MCF 10A (cell line): ENCODE measurements around the gene CXCL8. TPM values are rescaled to one million over a fixed set of nuclear protein-coding genes. Genes with fewer than 3 reads are reported as not detected.

ENCODE experiments used
- BruUV-seq: library from RNA; stranded (reverse); fragments of 400-500 nt; replicated peaks from 2 replicates; lab custom pipeline; 2021; lab: Mats Ljungman, UMichigan
- CTCF ChIA-PET: fragments of 300-600 bp; sonication (Branson Sonifier 250); formaldehyde crosslinking; extraction: SDS; loops from one replicate; lab custom pipeline; 2021; ENCODE audit warnings: antibody characterized with exemption, inconsistent platforms; lab: Yijun Ruan, JAX
- POLR2A ChIA-PET: fragments of 300-600, 350-650 bp; sonication (Branson Sonifier 250); formaldehyde crosslinking; extraction: SDS; loops from one replicate; lab custom pipeline; 2020; ENCODE audit warnings: antibody characterized with exemption, inconsistent platforms; lab: Yijun Ruan, JAX
- DNase-seq: peaks from one replicate; pipeline ENCODE4 v3.0.0-alpha.2; 2018; ENCODE audit not compliant: unreplicated experiment
- H3K27ac Mint-ChIP-seq: one replicate; pipeline ENCODE4 v1.8.0; 2022; ENCODE audit warnings: mild to moderate bottlenecking, low read depth, mixed read lengths; ENCODE audit not compliant: unreplicated experiment
- H3K27me3 Mint-ChIP-seq: one replicate; pipeline ENCODE4 v1.8.0; 2022; ENCODE audit warnings: mixed read lengths; ENCODE audit not compliant: insufficient read depth, unreplicated experiment
- H3K36me3 Mint-ChIP-seq: one replicate; pipeline ENCODE4 v1.8.0; 2022; ENCODE audit warnings: mild to moderate bottlenecking, moderate library complexity, mixed read lengths; ENCODE audit not compliant: insufficient read depth, unreplicated experiment
- H3K4me1 Mint-ChIP-seq: one replicate; pipeline ENCODE4 v1.8.0; 2022; ENCODE audit warnings: mixed read lengths; ENCODE audit not compliant: insufficient read depth, unreplicated experiment
- H3K4me3 Mint-ChIP-seq: one replicate; pipeline ENCODE4 v1.8.0; 2022; ENCODE audit warnings: mild to moderate bottlenecking, moderate library complexity, mixed read lengths; ENCODE audit not compliant: unreplicated experiment
- H3K9me3 Mint-ChIP-seq: one replicate; pipeline ENCODE4 v1.8.0; 2022; ENCODE audit warnings: mixed read lengths; ENCODE audit not compliant: unreplicated experiment
- intact Hi-C: fragments of 100-400 bp; cut with micrococcal nuclease; formaldehyde crosslinking; loops from 2 replicates; pipeline ENCODE4 v1.14.1; 2022
- total RNA-seq: library from RNA; stranded (reverse); gene quantifications from 2 replicates; pipeline ENCODE4 v1.2.3, GENCODE V29; 2022
- TF ChIP-seq, protein P1 (sequence below): fragments of 200-600 bp; IDR thresholded peaks from one replicate; pipeline ENCODE4 v1.8.0; 2022; ENCODE audit warnings: antibody characterized with exemption, mild to moderate bottlenecking; ENCODE audit not compliant: unreplicated experiment

CXCL8 gene
- total RNA-seq, 1 experiment from 2014 or later, result 36.2 TPM

DNA sequence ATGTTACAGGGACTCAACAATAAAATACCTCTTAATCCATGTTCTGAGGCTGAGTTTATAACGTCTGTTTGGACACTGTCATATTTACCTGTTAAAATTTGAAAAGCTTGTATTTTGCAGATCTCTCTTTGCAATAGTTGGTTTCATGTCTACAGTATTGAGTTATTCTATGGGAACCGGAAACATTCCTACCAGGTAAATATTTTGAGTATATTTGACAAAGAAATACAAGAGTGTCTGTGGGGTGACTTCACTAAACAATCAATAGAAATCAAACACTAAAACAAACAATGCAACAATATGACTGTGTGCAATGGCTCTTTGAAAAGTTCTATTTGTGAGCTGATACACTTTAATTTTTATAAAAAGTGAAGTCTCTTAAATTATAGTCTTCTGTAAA, 47.7 kb upstream of the CXCL8 start:
- ChIA-PET POLR2A (interaction anchor here (0.6 to 1.7 kb wide), 5 partner anchors 12 to 174 kb away, joined by 3 to 7 read pairs (median 5); no protein-coding TSS in a partner anchor), CTCF (interaction anchor here (1.0 kb wide), 2 partner anchors 29 to 174 kb away, joined by 3 to 4 read pairs; no protein-coding TSS in a partner anchor)
- Mint-ChIP-seq H3K4me1 (peaks cover 11% of the 10 kb centered on the region), H3K4me3 (no peak overlapping the region), H3K9me3 (no peaks in the 10 kb centered on the region), H3K27me3 (no peaks in the 10 kb centered on the region), H3K36me3 (no peaks in the 10 kb centered on the region), H3K27ac (no peak overlapping the region)
- no peak for DNase-seq
- TF ChIP-seq, protein P1, sequence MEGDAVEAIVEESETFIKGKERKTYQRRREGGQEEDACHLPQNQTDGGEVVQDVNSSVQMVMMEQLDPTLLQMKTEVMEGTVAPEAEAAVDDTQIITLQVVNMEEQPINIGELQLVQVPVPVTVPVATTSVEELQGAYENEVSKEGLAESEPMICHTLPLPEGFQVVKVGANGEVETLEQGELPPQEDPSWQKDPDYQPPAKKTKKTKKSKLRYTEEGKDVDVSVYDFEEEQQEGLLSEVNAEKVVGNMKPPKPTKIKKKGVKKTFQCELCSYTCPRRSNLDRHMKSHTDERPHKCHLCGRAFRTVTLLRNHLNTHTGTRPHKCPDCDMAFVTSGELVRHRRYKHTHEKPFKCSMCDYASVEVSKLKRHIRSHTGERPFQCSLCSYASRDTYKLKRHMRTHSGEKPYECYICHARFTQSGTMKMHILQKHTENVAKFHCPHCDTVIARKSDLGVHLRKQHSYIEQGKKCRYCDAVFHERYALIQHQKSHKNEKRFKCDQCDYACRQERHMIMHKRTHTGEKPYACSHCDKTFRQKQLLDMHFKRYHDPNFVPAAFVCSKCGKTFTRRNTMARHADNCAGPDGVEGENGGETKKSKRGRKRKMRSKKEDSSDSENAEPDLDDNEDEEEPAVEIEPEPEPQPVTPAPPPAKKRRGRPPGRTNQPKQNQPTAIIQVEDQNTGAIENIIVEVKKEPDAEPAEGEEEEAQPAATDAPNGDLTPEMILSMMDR, result no peak
- no TSS peak for BruUV-seq
- intact Hi-C loops, result no loop called here

DNA sequence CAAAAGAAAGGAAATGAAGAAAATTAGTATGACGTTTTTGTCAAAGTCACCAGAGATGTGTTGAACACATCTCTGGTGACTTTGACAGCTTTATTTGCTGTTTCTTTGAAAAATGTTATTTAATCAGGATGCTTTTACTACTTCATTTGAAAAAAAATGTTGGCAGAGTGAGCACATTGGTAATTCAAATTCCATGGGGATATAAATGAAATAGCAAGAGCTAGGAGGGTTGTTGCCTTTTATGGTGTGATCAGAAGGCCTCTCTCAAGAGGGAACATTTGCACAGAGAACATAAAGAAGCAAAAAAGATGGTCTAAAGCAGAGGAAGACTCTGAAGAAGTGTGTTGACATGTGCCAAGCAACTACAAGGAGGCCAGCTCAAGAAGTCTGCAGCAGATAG, 46.6 kb upstream of the CXCL8 start:
- Mint-ChIP-seq H3K27ac (no peak overlapping the region), H3K36me3 (no peaks in the 10 kb centered on the region), H3K4me3 (no peak overlapping the region), H3K9me3 (no peaks in the 10 kb centered on the region), H3K27me3 (no peaks in the 10 kb centered on the region), H3K4me1 (peaks cover 18% of the 10 kb centered on the region)
- intact Hi-C loops, result no loop called here
- ChIA-PET CTCF (interaction anchor here (0.8 to 1.1 kb wide), 2 partner anchors 36 to 381 kb away, joined by 4 to 5 read pairs; no protein-coding TSS in a partner anchor), POLR2A (interaction anchor here (0.7 to 1.7 kb wide), 2 partner anchors 11 to 31 kb away, joined by 4 to 7 read pairs; no protein-coding TSS in a partner anchor)
- TF ChIP-seq, protein P1, result no peak
- DNase-seq, result no peak
- BruUV-seq, result no TSS peak

DNA sequence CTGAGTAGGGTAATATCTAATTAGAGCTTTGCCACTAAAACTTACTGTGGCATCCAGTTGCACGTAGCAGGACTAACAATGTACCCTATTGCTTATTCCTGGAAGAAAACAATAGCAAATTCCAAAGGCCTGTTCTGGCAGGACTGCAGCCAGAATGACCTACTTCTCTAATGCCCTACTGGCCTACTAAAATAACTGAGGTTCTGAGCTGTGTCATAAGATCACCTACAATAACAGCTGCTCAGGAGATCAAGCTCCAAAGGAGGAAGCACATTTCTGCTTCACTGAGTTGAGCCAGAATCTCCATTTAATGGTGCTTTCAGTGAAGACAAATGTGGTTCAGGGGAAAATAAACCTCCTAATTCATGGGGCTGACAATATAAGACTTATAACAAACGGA, 42.2 kb upstream of the CXCL8 start:
- no peaks in the 10 kb centered on the region for H3K9me3 Mint-ChIP-seq
- no peak overlapping the region for H3K27ac Mint-ChIP-seq
- no peaks in the 10 kb centered on the region for H3K36me3 Mint-ChIP-seq
- POLR2A ChIA-PET, result interaction anchor here (0.6 to 2.6 kb wide), 15 partner anchors 10 to 841 kb away, joined by 3 to 9 read pairs (median 4); partner anchors contain the start of gene CXCL1
- TF ChIP-seq, protein P1, result no peak
- intact Hi-C loops, result no loop called here
- H3K4me3 Mint-ChIP-seq, result no peak overlapping the region
- peaks cover 25% of the 10 kb centered on the region for H3K4me1 Mint-ChIP-seq
- H3K27me3 Mint-ChIP-seq, result no peaks in the 10 kb centered on the region
- DNase-seq, result peak; percentile 57
- no TSS peak for BruUV-seq
- CTCF ChIA-PET, result interaction anchor here (0.6 to 3.1 kb wide), 9 partner anchors 31 to 339 kb away, joined by 3 to 12 read pairs (median 3); no protein-coding TSS in a partner anchor

DNA sequence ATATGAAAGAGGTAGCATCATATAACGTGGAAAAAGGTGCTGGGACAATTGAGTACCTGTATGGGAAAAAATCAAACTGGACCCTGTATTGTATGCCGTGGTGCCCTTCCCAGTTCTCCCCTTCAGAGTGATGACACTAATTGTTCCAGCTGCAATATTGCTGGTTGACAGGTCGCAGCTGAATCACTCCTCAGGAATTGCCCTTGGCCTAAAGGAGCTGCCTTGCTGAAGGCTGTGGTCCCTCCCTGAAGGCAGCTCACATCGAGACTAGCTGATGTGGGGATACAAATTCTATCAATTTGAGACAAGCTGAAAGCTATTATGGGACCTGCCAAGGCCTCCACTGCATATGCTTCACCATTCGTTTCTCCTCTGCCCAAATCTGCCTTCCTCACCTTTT, 39.3 kb upstream of the CXCL8 start:
- Mint-ChIP-seq H3K4me1 (peaks cover 54% of the 10 kb centered on the region), H3K27ac (no peak overlapping the region), H3K9me3 (no peaks in the 10 kb centered on the region), H3K36me3 (no peaks in the 10 kb centered on the region), H3K27me3 (no peaks in the 10 kb centered on the region), H3K4me3 (no peak overlapping the region)
- BruUV-seq, result no TSS peak
- DNase-seq, result no peak
- POLR2A ChIA-PET, result interaction anchor here (0.7 kb wide), 2 partner anchors 10 to 30 kb away, joined by 3 to 4 read pairs; no protein-coding TSS in a partner anchor
- intact Hi-C loops, result no loop called here
- TF ChIP-seq, protein P1, result no peak
- CTCF ChIA-PET, result interaction anchor here (0.7 to 2.0 kb wide), 2 partner anchors 77 to 163 kb away, joined by 3 to 4 read pairs; no protein-coding TSS in a partner anchor
